Nephron progenitor cell (in vitro differentiated cells): ENCODE results near the gene FAIM.
A peak's percentile ranks its signal among the peaks of the same experiment; 100 is the strongest.

Source experiments
- DNase-seq: peaks from one replicate; pipeline ENCODE4 v3.0.0; 2021
- H3K27ac Mint-ChIP-seq: 2 replicates; pipeline ENCODE4 v1.8.0; 2021; ENCODE audit warnings: mild to moderate bottlenecking, moderate library complexity, mixed read lengths
- H3K27me3 Mint-ChIP-seq: 2 replicates; pipeline ENCODE4 v1.8.0; 2021; ENCODE audit warnings: mild to moderate bottlenecking, low read depth, mixed read lengths; ENCODE audit not compliant: poor library complexity
- H3K36me3 Mint-ChIP-seq: 2 replicates; pipeline ENCODE4 v1.8.0; 2021; ENCODE audit warnings: low read depth, mixed read lengths
- H3K4me1 Mint-ChIP-seq: 2 replicates; pipeline ENCODE4 v1.8.0; 2021; ENCODE audit warnings: mixed read lengths
- H3K4me3 Mint-ChIP-seq: 2 replicates; pipeline ENCODE4 v1.8.0; 2021; ENCODE audit warnings: mild to moderate bottlenecking, moderate library complexity, mixed read lengths
- H3K9me3 Mint-ChIP-seq: 2 replicates; pipeline ENCODE4 v1.8.0; 2021; ENCODE audit warnings: mild to moderate bottlenecking, moderate library complexity, mixed read lengths
- CTCF ChIP-seq: fragments of 200-600 bp; sonication (generic); IDR thresholded peaks from 2 replicates; pipeline ENCODE4 v1.5.0; 2021; ENCODE audit warnings: antibody characterized with exemption

Gene FAIM

GRCh38 chr3:138573138-138573537 is 35.4 kb upstream of the FAIM start:
- Mint-ChIP-seq H3K36me3 (peaks cover 81% of the 10 kb centered on the region), H3K4me3 (no peak overlapping the region), H3K27ac (no peak overlapping the region), H3K4me1 (no peaks in the 10 kb centered on the region), H3K27me3 (peaks cover 4% of the 10 kb centered on the region), H3K9me3 (peaks cover 50% of the 10 kb centered on the region)
- no peak for TF ChIP-seq CTCF
- no peak for DNase-seq

GRCh38 chr3:138578141-138578540 is 30.4 kb upstream of the FAIM start:
- DNase-seq: no peak
- Mint-ChIP-seq H3K27me3 (peaks cover 9% of the 10 kb centered on the region), H3K4me3 (no peak overlapping the region), H3K27ac (peak overlapping the region; percentile 47), H3K36me3 (peaks cover 86% of the 10 kb centered on the region), H3K4me1 (peaks cover 22% of the 10 kb centered on the region), H3K9me3 (peaks cover 55% of the 10 kb centered on the region)
- TF ChIP-seq CTCF: no peak

- DNase-seq: no peak
- Mint-ChIP-seq H3K9me3 (peaks cover 55% of the 10 kb centered on the region), H3K27ac (peak overlapping the region; percentile 73), H3K4me1 (peaks cover 22% of the 10 kb centered on the region), H3K27me3 (peaks cover 9% of the 10 kb centered on the region), H3K36me3 (peaks cover 86% of the 10 kb centered on the region), H3K4me3 (no peak overlapping the region)
- no peak for TF ChIP-seq CTCF
These were observed 29.5 kb upstream of the FAIM start for GRCh38 chr3:138578961-138579574.

GRCh38 chr3:138587374-138587773 is 21.2 kb upstream of the FAIM start:
- no peak for TF ChIP-seq CTCF
- DNase-seq: no peak
- Mint-ChIP-seq H3K36me3 (peaks cover 74% of the 10 kb centered on the region), H3K27ac (no peak overlapping the region), H3K27me3 (no peaks in the 10 kb centered on the region), H3K9me3 (peaks cover 45% of the 10 kb centered on the region), H3K4me3 (no peak overlapping the region), H3K4me1 (peaks cover 6% of the 10 kb centered on the region)

GRCh38 chr3:138588445-138588844 is 20.1 kb upstream of the FAIM start:
- TF ChIP-seq CTCF: no peak
- H3K4me3 Mint-ChIP-seq: no peak overlapping the region
- peaks cover 64% of the 10 kb centered on the region for H3K36me3 Mint-ChIP-seq
- no peaks in the 10 kb centered on the region for H3K27me3 Mint-ChIP-seq
- peaks cover 36% of the 10 kb centered on the region for H3K9me3 Mint-ChIP-seq
- no peak for DNase-seq
- H3K4me1 Mint-ChIP-seq: peaks cover 15% of the 10 kb centered on the region
- H3K27ac Mint-ChIP-seq: no peak overlapping the region

GRCh38 chr3:138591392-138591791 is 17.2 kb upstream of the FAIM start:
- peaks cover 18% of the 10 kb centered on the region for H3K4me1 Mint-ChIP-seq
- peaks cover 34% of the 10 kb centered on the region for H3K36me3 Mint-ChIP-seq
- no peak overlapping the region for H3K27ac Mint-ChIP-seq
- no peak for TF ChIP-seq CTCF
- H3K27me3 Mint-ChIP-seq: peaks cover 3% of the 10 kb centered on the region
- H3K4me3 Mint-ChIP-seq: no peak overlapping the region
- no peak for DNase-seq
- peaks cover 7% of the 10 kb centered on the region for H3K9me3 Mint-ChIP-seq
